Mesenteric fat pad (tissue), 1 donor: ENCODE data around the gene ST8SIA5. TPM values are rescaled to one million over a fixed set of nuclear protein-coding genes. Genes with fewer than 3 reads are reported as not detected.

Experiments used
- DNase-seq: peaks from one replicate; pipeline ENCODE4 v3.0.0-alpha.2; 2020; ENCODE audit warnings: low spot score
- total RNA-seq: library from RNA; stranded (reverse); fragmentation: NEBNext Ultra II Directional; extraction: Animal tissue kit (Norgen Biotek cat#: 25700); gene quantifications from one replicate; pipeline ENCODE4 v1.2.1, GENCODE V29; 2021
- donor health status: DM: yes; HTN: yes; CAD: no.

ST8SIA5 gene
- total RNA-seq, 1 donor from 2014 or later = 1.5 TPM

DNA sequence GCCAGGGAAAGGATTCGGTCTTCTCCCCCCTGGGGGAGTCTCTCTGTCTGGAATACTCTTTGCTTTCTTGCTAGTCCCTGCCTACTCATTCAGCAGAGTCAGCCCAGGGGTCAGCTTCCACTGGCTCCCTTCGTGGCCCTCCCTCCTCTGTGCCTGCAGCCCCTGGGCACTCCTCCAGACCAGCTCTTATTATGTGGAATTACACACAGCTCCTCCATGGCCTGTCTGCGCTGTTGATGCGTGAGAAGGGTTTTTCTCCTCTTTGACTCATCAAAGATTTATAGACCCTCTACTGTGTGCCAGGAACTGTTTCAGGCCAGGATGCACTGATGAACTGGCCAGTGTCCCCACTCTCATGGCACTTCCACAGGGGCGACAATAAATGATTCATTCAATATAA lies 44.4 kb downstream of the ST8SIA5 start:
- DNase-seq = no peak

- DNase-seq = no peak
These were observed 45.4 kb downstream of the ST8SIA5 start for GRCh38 chr18:46711444-46711863.

DNA sequence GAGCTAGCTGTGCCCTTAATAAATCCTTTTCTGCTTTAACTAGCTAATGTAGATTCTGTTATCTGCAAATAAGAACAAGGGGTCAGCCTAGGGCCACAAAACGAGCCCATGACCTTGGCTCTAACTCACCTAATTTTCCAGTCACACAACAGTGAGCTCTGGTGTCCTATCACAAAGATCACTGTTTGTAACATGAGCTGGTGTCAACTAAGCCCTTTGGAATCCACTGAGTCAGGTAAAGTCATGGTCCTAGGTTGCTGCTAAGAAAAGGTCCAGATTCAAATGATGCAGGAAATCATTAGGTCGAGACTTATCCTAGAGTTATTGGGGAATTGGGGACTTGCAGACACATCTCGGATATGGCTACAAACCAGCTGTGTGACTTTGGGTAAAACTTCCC lies 49.9 kb downstream of the ST8SIA5 start:
- no peak for DNase-seq

GRCh38 chr18:46705521-46705920 lies 51.3 kb downstream of the ST8SIA5 start:
- DNase-seq = no peak

DNA sequence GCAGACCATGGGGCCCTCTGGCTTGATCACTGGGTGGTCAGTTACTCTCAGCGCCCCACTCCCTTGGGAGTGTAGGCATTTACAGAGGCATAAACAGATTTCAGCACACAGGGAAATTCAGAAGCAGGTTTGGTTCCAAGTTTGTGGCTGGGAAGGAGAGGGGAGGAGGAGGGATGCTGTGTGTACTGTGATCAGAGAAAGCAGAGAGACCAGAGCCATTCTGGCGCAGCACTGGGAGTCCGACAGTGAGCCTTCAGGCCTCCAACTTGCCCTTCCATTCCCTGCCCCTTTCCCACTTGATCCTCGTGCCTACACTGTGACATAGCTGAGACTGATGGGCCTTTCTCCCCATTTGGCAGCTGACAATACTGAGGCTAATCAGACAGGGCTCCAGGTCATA lies 52.0 kb downstream of the ST8SIA5 start:
- DNase-seq = no peak

DNA sequence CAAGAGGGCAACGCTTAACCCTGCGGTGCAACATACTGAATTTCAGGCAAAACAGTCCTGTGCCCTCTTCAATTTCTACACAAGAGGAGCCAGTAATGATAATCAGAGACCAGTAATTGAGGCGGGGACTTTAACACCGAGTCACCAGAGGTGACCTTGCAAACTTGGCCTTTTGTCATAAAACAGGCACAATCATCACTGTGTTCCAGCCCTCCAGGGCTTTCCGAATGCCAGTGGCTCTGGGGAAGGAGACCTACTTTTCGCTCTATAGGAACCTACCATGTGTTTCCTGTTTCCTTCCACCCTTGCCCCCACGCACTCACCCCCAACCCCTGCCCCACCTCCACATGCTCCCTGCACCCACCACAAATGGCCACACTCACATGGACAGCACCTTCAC lies 52.7 kb downstream of the ST8SIA5 start:
- DNase-seq = no peak

DNA sequence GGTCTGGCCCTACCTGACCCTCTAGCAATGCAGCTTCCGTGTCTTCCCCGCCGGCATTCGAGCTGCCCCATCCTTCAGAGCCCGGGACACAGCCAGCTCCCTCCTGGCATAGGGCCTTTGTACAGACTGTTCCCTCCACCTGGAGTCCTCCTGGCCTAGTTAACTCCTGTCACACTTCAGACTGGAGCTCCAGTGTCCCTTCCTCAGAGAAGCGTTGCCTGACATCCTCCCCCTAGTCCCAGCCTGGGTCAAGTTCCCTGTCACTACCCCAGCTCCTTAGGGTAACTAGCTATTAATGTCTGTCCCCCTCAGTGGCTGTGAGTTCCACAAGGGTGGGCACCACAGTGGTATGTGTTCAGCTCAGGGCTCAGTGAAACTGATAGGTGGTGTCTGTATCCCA lies 54.4 kb downstream of the ST8SIA5 start:
- no peak for DNase-seq

- DNase-seq = no peak
These were observed 56.6 kb downstream of the ST8SIA5 start for GRCh38 chr18:46700066-46700824.

- DNase-seq = no peak
These were observed 60.2 kb downstream of the ST8SIA5 start for GRCh38 chr18:46696702-46697101.

DNA sequence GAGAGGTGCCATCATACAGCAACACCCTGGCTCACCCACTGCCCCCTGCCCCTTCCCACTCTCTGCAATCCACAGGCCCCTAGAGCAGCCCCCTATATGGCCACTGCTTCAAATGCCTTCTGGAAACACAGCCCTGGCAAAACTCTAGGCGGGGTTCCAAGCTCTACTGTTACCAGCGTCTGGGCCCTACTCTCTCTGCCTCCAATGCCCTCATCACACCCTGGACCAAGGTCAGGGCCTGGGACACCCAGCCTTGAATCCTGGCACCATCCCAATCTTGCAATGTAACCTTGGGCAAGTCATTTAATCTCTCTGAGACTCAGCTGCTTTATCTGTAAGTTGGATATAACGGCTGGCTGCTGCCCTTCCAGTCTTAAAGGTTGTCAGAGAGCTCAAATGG lies 60.6 kb downstream of the ST8SIA5 start:
- no peak for DNase-seq

GRCh38 chr18:46693996-46694395 lies 62.9 kb downstream of the ST8SIA5 start:
- no peak for DNase-seq

- DNase-seq = no peak
These were observed 67.9 kb downstream of the ST8SIA5 start for GRCh38 chr18:46688853-46689525.

DNA sequence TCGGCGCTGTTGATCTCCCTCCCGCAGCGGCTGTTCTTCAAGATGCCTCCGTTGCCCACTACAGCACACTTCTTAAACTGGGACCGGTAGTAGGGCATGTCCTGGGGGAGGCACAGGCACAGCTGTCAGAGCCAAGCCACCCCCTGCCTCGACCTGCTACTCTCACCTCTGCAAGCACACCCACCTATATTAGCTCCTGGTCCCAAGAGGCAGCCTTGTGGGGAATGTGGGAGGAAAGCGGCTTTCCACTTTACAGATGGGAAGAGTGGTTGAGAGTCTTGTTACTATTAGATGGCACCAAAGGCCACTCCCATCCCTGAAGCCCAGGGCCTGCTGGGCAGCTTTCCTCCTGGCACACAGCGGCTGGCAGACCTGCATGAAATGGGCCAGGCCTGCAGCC lies 70.7 kb downstream of the ST8SIA5 start:
- DNase-seq = no peak

DNA sequence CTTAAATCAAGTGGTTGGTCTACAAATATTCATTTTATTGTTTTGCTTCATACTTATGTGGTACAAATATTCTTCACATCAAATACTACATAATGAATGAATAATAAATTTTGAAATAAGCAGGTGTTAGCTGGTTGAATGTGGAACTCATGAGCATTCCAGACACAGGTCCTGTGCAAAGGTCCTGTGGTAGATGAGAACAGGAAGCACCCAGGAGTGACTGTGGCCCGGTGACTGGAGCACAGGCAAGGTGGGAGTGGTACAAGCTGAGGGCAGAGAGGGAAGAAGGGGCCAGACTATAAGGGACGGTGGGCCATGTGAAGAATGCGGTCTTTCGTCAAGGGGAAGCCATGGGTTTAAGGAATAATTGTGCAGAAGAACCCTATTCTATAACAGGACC lies 73.6 kb downstream of the ST8SIA5 start:
- DNase-seq = no peak

- DNase-seq = no peak
These were observed 75.8 kb downstream of the ST8SIA5 start for GRCh38 chr18:46680784-46681695.

- no peak for DNase-seq
These were observed 76.8 kb downstream of the ST8SIA5 start for GRCh38 chr18:46679846-46680598.

GRCh38 chr18:46678785-46679399 lies 78.0 kb downstream of the ST8SIA5 start:
- DNase-seq = no peak

DNA sequence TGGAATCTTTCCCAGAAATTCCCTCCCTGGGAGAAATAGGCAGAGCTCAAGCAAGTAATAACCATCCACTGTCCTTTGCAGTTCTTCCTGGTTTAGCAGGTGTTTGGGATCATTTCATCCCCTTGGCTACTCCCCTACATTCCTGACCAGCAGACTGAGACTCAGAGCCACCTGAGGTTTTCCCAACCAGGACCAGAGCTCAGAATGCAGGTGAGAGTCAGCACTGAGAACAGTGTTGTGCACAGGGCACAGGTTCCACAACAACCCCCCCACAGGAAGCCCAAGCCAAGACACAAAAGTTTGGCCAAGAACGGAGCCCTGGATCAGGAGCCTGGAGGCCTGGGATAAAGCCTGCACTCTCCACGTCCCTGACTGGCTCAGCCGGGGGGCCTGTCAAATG lies 78.8 kb downstream of the ST8SIA5 start:
- no peak for DNase-seq

- no peak for DNase-seq
These were observed 79.2 kb downstream of the ST8SIA5 start for GRCh38 chr18:46677611-46678010.

DNA sequence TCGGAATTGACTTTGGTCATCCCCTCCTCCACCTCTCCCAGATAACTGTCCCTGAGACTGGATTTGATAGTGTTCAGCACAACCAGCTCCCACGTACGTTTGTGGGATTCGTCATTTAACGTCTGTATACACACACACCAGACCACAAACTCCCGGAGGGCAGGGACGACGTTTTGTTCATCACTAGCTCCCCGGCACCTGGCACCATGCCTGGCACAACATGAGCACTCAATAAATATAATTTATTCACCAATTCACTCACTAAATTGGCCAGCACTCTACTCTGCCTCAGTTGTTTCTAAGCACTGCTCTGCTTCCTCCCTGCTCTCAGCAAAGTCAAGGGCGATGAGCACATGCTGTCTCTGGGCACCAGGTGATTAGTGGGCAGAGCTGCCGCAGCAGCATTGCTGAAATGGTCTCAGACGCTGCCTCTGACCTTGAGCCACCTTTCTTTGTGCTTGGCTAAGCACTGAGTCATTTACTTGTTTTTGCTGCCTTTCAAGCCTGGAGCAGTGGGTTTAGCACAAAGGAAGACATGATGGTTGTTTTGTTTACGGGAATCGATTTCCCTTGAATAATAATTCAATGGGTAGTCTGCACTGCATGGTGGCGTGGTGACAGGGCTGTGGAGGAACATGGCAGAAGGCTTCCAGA lies 80.5 kb downstream of the ST8SIA5 start:
- no peak for DNase-seq
